Measurements from ENCODE around the gene DNAH14. TPM values are rescaled to one million over a fixed set of nuclear protein-coding genes. Genes with fewer than 3 reads are reported as not detected.

DNAH14 gene
- total and polyA plus RNA-seq, 9 of the 15 experiments (the other 6 are each of a cell fraction or from before 2014, with no cell fraction given): 58.4 to 142 (median 98.4) TPM

GRCh38 chr1:225427235-225428067, 498.0 kb downstream of the DNAH14 start, which contains the start of gene LBR (continued):
- TF ChIP-seq CLOCK (CRISPR knock-in tag; IDR thresholded peaks at IDR 0.05; ENCODE audit: borderline replicate concordance) (no peak), ESRRA (IDR thresholded peaks at IDR 0.05; ENCODE audit: borderline replicate concordance, low read depth) (no peak; the same call in none of the 2 replicates), HDAC1 (IDR thresholded peaks at IDR 0.05) (peak in 1 of 2 experiments; percentile 42; a peak in 1 of 4 replicates), BCL6 (CRISPR knock-in tag; IDR thresholded peaks at IDR 0.05) (no peak), KDM5B (IDR thresholded peaks at IDR 0.05; ENCODE audit: insufficient replicate concordance, low read depth, low read length) (peak; percentile 63), RBFOX2 (IDR thresholded peaks at IDR 0.05; ENCODE audit: low read depth, low read length) (peak; percentile 49), HEY1 (CRISPR knock-in tag; IDR thresholded peaks at IDR 0.05; ENCODE audit: borderline replicate concordance) (no peak), HIVEP1 (CRISPR knock-in tag; IDR thresholded peaks at IDR 0.05) (0 out of 2 replicates have a peak, but pooled peaks have one; percentile 64), ELF4 (CRISPR knock-in tag; IDR thresholded peaks at IDR 0.05) (no peak), NFYB (IDR thresholded peaks at IDR 0.05; ENCODE audit: extremely low read depth, insufficient read length) (no peak), WHSC1 (IDR thresholded peaks at IDR 0.05; ENCODE audit: low read length) (no peak), CSDE1 (IDR thresholded peaks at IDR 0.05) (no peak), ZFP36 (IDR thresholded peaks at IDR 0.05; ENCODE audit: low read depth, low read length, partially characterized antibody) (no peak), SIN3A (IDR thresholded peaks at IDR 0.05; ENCODE audit: borderline replicate concordance in 2 of 2, control insufficient read depth in 1 of 2, low read depth in 2 of 2, low read length in 2 of 2) (peak in 1 of 2 experiments; percentile 62; a peak in 1 of 4 replicates), ZBTB7A (IDR thresholded peaks at IDR 0.05; ENCODE audit: borderline replicate concordance, control insufficient read depth, low read depth, low read length) (peak; percentile 66; the same call in 1 of the 2 replicates), ZNF785 (CRISPR knock-in tag; IDR thresholded peaks at IDR 0.05) (no peak), MAFG (tag; conservative IDR thresholded peaks at IDR 0.05) (no peak), ETS1 (conservative IDR thresholded peaks at IDR 0.05; ENCODE audit: control insufficient read depth, low read depth, low read length) (peak; percentile 66), AFF4 (CRISPR knock-in tag; IDR thresholded peaks at IDR 0.05) (peak; percentile 47; the same call in 1 of the 2 replicates)

Measured in K562 (cell line).